ENCODE measurements around the gene BAIAP3. TPM values are rescaled to one million over a fixed set of nuclear protein-coding genes. Genes with fewer than 3 reads are reported as not detected.

BAIAP3 gene
- total RNA-seq, 2 experiments from 2014 or later = 0.57 to 1.0 TPM

DNA sequence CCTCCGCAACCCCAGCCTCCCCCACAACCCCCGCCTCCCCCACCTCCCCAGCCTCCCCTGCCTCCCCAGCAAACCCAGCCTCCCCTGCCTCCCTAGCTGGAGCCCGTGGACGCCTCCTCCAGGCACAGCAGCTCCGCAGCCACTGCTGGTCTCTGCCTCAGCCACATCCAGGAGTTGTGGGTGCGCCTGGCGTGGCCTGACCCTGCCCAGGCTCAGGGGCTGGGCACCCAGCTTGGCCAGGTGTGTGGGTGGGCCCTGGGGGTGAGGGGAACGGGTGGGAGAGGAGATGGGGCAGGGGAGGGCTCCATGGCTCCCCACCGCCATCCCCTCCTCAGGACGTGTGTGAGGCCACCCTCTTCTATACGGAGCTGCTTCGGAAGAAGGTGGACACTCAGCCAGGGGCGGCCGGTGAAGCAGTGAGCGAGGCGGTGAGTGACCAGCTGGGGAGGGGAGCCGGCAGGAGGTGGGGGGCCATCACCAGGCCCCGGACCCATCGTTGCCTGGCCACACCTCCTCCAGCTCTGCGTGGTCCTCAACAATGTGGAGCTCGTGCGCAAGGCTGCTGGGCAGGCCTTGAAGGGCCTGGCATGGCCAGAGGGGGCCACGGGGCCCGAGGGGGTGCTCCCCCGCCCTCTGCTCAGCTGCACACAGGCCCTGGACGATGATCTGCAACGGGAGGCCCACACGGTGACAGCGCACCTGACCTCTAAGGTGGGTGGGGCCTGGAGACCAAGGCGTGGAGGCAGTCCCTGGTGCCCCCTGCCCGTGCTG is 12.4 kb downstream of the BAIAP3 start:
- Mint-ChIP-seq H3K9me3 (ENCODE audit: low read depth) (no peaks in the 10 kb centered on the region), H3K27ac (no peak overlapping the region), H3K4me3 (no peak overlapping the region), H3K27me3 (no peaks in the 10 kb centered on the region), H3K36me3 (ENCODE audit: low read depth) (no peaks in the 10 kb centered on the region), H3K4me1 (peaks cover 27% of the 10 kb centered on the region)
- DNase-seq (no peak), ATAC-seq (no peak)
- CTCF ChIA-PET = interaction anchor here (1.1 kb wide), 1 partner anchor 14 kb away, joined by 6 read pairs; no protein-coding TSS in a partner anchor
- intact Hi-C loops (cut with DNase I, micrococcal nuclease) = loop anchor here in 1 of 2 experiments (10.0 kb wide), 1 partner anchor 599 kb away; the partner anchor contains the start of gene MSRB1
- POLR2A ChIA-PET = no interaction called here

DNA sequence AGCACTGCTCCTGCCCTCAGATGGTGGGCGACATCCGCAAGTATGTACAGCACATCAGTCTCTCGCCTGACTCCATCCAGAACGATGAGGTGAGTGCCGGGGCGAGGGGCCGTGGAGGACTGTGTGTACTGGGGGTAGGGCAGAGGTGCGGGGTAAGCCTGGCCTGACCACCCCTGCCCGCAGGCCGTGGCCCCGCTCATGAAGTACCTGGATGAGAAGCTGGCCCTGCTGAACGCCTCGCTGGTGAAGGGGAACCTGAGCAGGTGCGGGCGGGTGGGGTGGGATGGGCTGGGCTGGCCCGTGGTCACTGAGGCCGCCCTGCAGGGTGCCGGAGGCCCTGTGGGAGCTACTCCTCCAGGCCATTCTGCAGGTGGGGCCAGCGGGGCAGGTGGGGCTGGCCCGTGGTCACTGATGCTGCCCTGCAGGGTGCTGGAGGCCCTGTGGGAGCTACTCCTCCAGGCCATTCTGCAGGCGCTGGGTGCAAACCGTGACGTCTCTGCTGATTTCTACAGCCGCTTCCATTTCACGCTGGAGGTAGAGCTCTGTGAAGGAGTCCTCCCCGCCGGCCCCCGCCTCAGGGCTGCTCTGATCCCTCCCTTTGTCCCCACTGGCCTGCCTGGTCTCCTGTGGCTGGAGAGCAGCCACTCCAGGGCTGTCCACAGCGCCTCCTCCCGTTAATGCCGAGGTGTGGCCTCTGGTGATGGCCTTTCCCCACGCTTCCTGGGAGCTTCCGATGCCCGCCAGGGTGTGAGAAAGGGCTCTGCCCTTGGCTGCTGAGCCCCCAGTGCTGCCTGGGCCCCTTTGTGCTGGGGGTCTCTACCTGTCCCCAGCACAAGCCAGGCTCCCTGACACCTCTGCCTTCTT is 13.2 kb downstream of the BAIAP3 start:
- CTCF ChIA-PET = interaction anchor here (1.1 kb wide), 1 partner anchor 15 kb away, joined by 6 read pairs; no protein-coding TSS in a partner anchor
- Mint-ChIP-seq H3K36me3 (ENCODE audit: low read depth) (no peaks in the 10 kb centered on the region), H3K9me3 (ENCODE audit: low read depth) (no peaks in the 10 kb centered on the region), H3K27ac (no peak overlapping the region), H3K4me3 (no peak overlapping the region), H3K4me1 (peaks cover 28% of the 10 kb centered on the region), H3K27me3 (no peaks in the 10 kb centered on the region)
- DNase-seq = no peak
- intact Hi-C loops (cut with DNase I, micrococcal nuclease) = loop anchor here in 1 of 2 experiments (10.0 kb wide), 1 partner anchor 598 kb away; the partner anchor contains the start of gene MSRB1
- ATAC-seq = no peak
- POLR2A ChIA-PET = no interaction called here

DNA sequence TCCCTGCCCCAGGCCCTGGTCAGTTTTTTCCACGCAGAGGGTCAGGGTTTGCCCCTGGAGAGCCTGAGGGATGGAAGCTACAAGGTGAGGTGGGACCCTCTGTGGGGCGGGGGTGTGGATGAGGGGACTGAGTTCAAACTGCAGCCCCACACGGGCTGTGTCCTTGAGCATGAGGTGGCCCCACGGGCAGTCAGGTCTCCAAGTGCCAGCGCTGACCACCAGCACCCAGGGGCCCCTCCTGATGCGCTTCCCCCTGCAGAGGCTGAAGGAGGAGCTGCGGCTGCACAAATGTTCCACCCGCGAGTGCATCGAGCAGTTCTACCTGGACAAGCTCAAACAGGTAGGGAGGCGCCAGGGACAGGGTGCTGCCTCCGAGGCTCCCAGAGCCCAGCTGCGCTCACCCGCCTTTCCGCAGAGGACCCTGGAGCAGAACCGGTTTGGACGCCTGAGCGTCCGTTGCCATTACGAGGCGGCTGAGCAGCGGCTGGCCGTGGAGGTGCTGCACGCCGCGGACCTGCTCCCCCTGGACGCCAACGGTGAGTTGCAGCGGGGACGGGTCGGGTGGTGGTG is 13.9 kb downstream of the BAIAP3 start:
- ATAC-seq (no peak), DNase-seq (no peak)
- H3K4me3 Mint-ChIP-seq = no peak overlapping the region
- intact Hi-C loops (cut with DNase I, micrococcal nuclease) = loop anchor here in 1 of 2 experiments (10.0 kb wide), 1 partner anchor 597 kb away; the partner anchor contains the start of gene MSRB1
- H3K36me3 Mint-ChIP-seq (ENCODE audit: low read depth) = no peaks in the 10 kb centered on the region
- H3K27ac Mint-ChIP-seq = no peak overlapping the region
- ChIA-PET CTCF (no interaction called here), POLR2A (no interaction called here)
- no peaks in the 10 kb centered on the region for H3K27me3 Mint-ChIP-seq
- peaks cover 26% of the 10 kb centered on the region for H3K4me1 Mint-ChIP-seq
- no peaks in the 10 kb centered on the region for H3K9me3 Mint-ChIP-seq (ENCODE audit: low read depth)

DNA sequence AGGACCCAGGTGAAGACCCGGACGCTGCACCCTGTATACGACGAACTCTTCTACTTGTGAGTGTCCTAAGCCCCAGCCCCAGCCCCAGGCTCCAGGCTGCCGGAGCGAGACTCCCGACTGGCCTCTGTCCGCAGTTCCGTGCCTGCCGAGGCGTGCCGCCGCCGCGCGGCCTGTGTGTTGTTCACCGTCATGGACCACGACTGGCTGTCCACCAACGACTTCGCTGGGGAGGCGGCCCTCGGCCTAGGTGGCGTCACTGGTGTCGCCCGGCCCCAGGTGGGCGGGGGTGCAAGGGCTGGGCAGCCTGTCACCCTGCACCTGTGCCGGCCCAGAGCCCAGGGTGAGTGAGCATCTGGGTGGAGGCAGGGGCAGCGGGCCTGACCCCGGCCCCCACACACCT is 14.5 kb downstream of the BAIAP3 start:
- no peaks in the 10 kb centered on the region for H3K27me3 Mint-ChIP-seq

DNA sequence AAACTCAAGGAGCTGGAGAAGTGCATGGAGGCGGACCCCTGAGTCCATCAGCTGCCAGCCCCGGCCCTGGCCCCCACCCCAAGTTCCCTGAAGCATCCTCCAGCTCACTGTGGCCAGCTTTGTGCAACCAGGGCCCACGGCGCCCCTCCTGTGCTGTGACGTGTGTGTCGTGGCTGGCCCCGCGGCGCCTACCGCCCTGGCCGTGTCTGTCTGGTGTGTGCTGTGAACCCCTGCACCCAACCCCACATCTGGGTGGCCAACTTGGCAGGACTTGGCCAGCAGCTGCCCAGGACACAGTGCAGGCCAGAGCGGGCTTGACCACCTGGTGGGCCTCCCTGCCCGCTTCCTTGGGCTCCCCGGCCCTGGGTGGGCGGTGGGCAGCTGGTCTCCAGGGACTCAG is 15.0 kb downstream of the BAIAP3 start:
- Mint-ChIP-seq H3K36me3 (ENCODE audit: low read depth) (no peaks in the 10 kb centered on the region), H3K9me3 (ENCODE audit: low read depth) (no peaks in the 10 kb centered on the region), H3K4me3 (no peak overlapping the region), H3K27me3 (no peaks in the 10 kb centered on the region), H3K27ac (no peak overlapping the region), H3K4me1 (peaks cover 23% of the 10 kb centered on the region)
- ATAC-seq (no peak), DNase-seq (no peak)
- ChIA-PET POLR2A (no interaction called here), CTCF (interaction anchor here (0.5 to 0.9 kb wide), 3 partner anchors 16 to 1394 kb away, joined by 3 read pairs; no protein-coding TSS in a partner anchor)
- intact Hi-C loops (cut with DNase I, micrococcal nuclease) = loop anchor here in 1 of 2 experiments (10.0 kb wide), 1 partner anchor 596 kb away; the partner anchor contains the start of gene MSRB1

More for the DNA sequence above, 14.5 kb downstream of the BAIAP3 start:
- Mint-ChIP-seq H3K4me1 (peaks cover 23% of the 10 kb centered on the region), H3K9me3 (ENCODE audit: low read depth) (no peaks in the 10 kb centered on the region), H3K27ac (no peak overlapping the region), H3K4me3 (no peak overlapping the region), H3K36me3 (ENCODE audit: low read depth) (no peaks in the 10 kb centered on the region)
- intact Hi-C loops (cut with DNase I, micrococcal nuclease) = loop anchor here in 1 of 2 experiments (10.0 kb wide), 1 partner anchor 597 kb away; the partner anchor contains the start of gene MSRB1
- no peak for ATAC-seq
- CTCF ChIA-PET = interaction anchor here (0.9 kb wide), 1 partner anchor 16 kb away, joined by 3 read pairs; no protein-coding TSS in a partner anchor
- POLR2A ChIA-PET = no interaction called here
- DNase-seq = no peak

DNA sequence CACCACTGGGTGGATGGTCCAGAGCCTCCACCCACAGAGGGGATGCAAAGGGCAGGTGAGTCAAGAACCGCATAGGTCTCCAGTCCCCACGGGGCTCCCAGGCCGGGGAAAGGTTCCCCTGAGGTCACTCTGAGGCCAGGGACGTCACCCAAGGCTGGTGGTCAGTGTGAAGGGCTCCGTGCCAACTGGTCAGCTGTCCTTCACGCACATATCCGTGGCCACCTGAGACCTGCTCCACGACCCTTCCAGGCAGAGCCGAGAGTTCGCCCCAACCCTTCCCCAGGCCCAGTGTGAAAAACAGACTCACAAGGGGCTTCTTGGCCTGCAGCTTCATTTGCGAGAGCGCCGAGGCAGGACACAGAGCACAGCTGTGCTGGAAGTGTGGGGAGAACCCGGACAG is 15.5 kb downstream of the BAIAP3 start:
- ATAC-seq (no peak), DNase-seq (no peak)
- Mint-ChIP-seq H3K36me3 (ENCODE audit: low read depth) (no peaks in the 10 kb centered on the region), H3K4me1 (peaks cover 26% of the 10 kb centered on the region), H3K4me3 (no peak overlapping the region), H3K9me3 (ENCODE audit: low read depth) (no peaks in the 10 kb centered on the region), H3K27me3 (no peaks in the 10 kb centered on the region), H3K27ac (no peak overlapping the region)
- ChIA-PET CTCF (interaction anchor here (0.5 to 0.9 kb wide), 3 partner anchors 15 to 1393 kb away, joined by 3 read pairs; no protein-coding TSS in a partner anchor), POLR2A (no interaction called here)
- intact Hi-C loops (cut with DNase I, micrococcal nuclease) = loop anchor here in 1 of 2 experiments (10.0 kb wide), 1 partner anchor 596 kb away; the partner anchor contains the start of gene MSRB1

DNA sequence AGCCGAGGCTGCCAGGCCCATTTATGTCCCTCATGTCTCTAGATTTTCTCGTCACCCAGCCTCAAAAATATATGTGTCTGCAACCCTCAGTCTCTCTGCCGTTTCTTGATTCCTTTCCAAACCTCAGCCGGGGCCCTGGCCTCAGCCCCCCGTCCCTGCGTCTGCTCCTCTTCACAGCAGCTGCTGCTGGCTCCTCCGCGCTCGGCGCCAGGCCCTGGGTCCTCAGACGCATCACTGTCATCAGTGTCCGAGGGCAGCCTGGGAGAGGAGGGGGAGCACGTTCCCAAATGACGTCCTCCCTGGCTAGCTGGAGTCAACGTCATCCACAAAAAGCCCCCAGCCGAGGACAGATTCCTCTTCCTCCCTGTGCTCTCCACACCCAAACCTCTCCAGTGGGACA is 15.9 kb downstream of the BAIAP3 start:
- no peak for ATAC-seq
- POLR2A ChIA-PET = no interaction called here
- peaks cover 29% of the 10 kb centered on the region for H3K4me1 Mint-ChIP-seq

DNA sequence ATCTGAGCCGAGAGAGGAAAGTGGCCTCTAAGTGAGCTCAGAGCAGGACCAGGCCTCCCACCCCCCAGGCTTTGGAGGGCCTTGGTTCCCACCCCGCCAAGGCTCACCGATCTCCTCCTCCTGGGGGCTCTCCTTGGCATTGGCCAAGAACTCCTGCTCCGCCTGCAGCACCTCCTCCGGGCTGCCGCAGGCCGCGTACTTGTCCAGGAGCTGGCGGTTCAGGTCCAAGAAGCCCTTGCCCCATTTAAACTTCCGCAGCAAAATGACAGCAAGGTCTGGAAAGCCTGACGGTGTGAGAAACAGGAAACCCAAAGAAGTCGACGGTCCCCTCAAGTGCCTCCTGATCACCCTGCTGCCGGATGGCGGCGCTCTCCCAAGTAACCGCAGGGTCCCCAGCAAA is 16.5 kb downstream of the BAIAP3 start:
- Mint-ChIP-seq H3K4me3 (peak overlapping the region; percentile 85), H3K4me1 (peaks cover 32% of the 10 kb centered on the region), H3K27me3 (no peaks in the 10 kb centered on the region), H3K36me3 (ENCODE audit: low read depth) (no peaks in the 10 kb centered on the region), H3K27ac (no peak overlapping the region), H3K9me3 (ENCODE audit: low read depth) (no peaks in the 10 kb centered on the region)
- ATAC-seq (no peak), DNase-seq (no peak)
- intact Hi-C loops (cut with DNase I, micrococcal nuclease) = loop anchor here in 1 of 2 experiments (2.0 to 10.0 kb wide), 5 partner anchors 63 to 595 kb away; partner anchors contain the start of genes CLCN7, EME2, MRPS34 and MSRB1
- CTCF ChIA-PET = no interaction called here
- POLR2A ChIA-PET = interaction anchor here (0.6 kb wide), 1 partner anchor 15 kb away, joined by 8 read pairs; no protein-coding TSS in a partner anchor

More for the DNA sequence above, 15.9 kb downstream of the BAIAP3 start:
- H3K9me3 Mint-ChIP-seq (ENCODE audit: low read depth) = no peaks in the 10 kb centered on the region
- DNase-seq = no peak
- H3K27ac Mint-ChIP-seq = no peak overlapping the region
- CTCF ChIA-PET = no interaction called here
- H3K36me3 Mint-ChIP-seq (ENCODE audit: low read depth) = no peaks in the 10 kb centered on the region
- no peak overlapping the region for H3K4me3 Mint-ChIP-seq
- H3K27me3 Mint-ChIP-seq = no peaks in the 10 kb centered on the region
- intact Hi-C loops (cut with DNase I, micrococcal nuclease) = loop anchor here in 1 of 2 experiments (10.0 kb wide), 1 partner anchor 595 kb away; the partner anchor contains the start of gene MSRB1

DNA sequence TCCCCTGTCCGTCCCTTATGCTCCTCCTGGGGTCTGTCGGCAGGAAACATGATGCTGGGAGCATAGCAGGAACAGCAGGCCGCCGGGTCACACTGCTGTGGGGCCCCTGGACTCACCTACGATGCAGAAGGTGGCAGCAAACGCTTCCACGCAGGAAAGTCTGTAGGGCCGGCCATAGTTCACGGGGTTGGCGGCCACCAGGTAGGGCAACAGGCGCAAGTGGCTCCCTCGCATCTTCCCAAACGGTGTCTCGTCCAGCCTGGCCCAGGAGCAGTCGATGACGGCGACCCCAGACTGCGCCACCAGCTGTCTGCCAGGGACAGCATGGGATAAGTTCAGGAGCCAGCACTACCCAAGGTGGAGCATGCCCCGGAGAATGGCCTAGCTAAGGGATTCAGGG is 17.2 kb downstream of the BAIAP3 start:
- ChIA-PET POLR2A (no interaction called here), CTCF (interaction anchor here (0.5 to 0.7 kb wide), 3 partner anchors 31 to 355 kb away, joined by 3 read pairs; partner anchors contain the start of gene MAPK8IP3)
- H3K9me3 Mint-ChIP-seq (ENCODE audit: low read depth) = no peaks in the 10 kb centered on the region
- peaks cover 37% of the 10 kb centered on the region for H3K4me1 Mint-ChIP-seq
- H3K27me3 Mint-ChIP-seq = no peaks in the 10 kb centered on the region
- peaks cover 3% of the 10 kb centered on the region for H3K36me3 Mint-ChIP-seq (ENCODE audit: low read depth)
- H3K4me3 Mint-ChIP-seq = peak overlapping the region; percentile 85
- peak overlapping the region; percentile 77 for H3K27ac Mint-ChIP-seq
- ATAC-seq (no peak), DNase-seq (no peak)
- intact Hi-C loops (cut with DNase I, micrococcal nuclease) = loop anchor here (1.0 to 5.0 kb wide), 9 partner anchors 7 to 422 kb away; partner anchors contain the start of genes CLCN7 (in 1 of the 2), EME2 (in 1 of the 2), MRPS34 (in 1 of the 2) and NME3 (in 1 of the 2)

DNA sequence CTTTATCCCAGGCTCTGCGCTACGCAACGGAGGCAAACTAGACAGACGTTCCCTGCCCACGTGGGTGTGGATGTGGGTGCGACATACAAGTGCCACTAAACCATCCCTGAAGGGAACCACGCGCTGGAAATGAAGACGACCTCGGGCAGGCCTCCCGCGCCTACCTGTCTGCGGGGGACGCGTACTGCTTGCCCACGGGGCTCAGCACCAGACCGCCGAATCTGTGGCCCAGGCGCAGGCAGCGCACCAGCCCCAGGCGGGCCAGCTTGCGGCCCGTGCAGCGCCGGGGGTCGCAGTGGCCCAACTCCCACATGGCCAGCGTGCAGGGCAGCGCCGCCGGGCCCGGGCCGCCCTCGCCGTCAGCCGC is 17.8 kb downstream of the BAIAP3 start:
- intact Hi-C loops (cut with DNase I, micrococcal nuclease) = loop anchor here (1.0 to 5.0 kb wide), 9 partner anchors 8 to 421 kb away; partner anchors contain the start of genes CLCN7 (in 1 of the 2), EME2 (in 1 of the 2), MRPS34 (in 1 of the 2) and NME3 (in 1 of the 2)
- peak overlapping the region; percentile 85 for H3K4me3 Mint-ChIP-seq
- ATAC-seq = peak; percentile 16
- peaks cover 3% of the 10 kb centered on the region for H3K36me3 Mint-ChIP-seq (ENCODE audit: low read depth)
- no peaks in the 10 kb centered on the region for H3K9me3 Mint-ChIP-seq (ENCODE audit: low read depth)
- POLR2A ChIA-PET = no interaction called here
- peaks cover 37% of the 10 kb centered on the region for H3K4me1 Mint-ChIP-seq
- H3K27me3 Mint-ChIP-seq = no peaks in the 10 kb centered on the region
- CTCF ChIA-PET = interaction anchor here (0.5 to 0.7 kb wide), 3 partner anchors 31 to 354 kb away, joined by 3 read pairs; partner anchors contain the start of gene MAPK8IP3
- peak overlapping the region; percentile 77 for H3K27ac Mint-ChIP-seq
- DNase-seq = peak; percentile 53

All from activated CD4-positive, alpha-beta T cell treated with anti-CD3 and anti-CD28 coated beads for 36 hours (primary cell).